Keratinocyte (primary cell): ENCODE data around the gene DUSP22. TPM values are rescaled to one million over a fixed set of nuclear protein-coding genes. Genes with fewer than 3 reads are reported as not detected.

Source experiments
- DNase-seq: peaks from one replicate; pipeline ENCODE4 v3.0.0-alpha.2; 2011; ENCODE audit warnings: low read depth, missing footprints, low spot score
- FAIRE-seq: peaks from 2 replicates; lab custom pipeline; 2011; peaks lifted over from hg19 to GRCh38; lab: Jason Lieb, UNC
- H2AFZ ChIP-seq: 2 replicates; pipeline ENCODE4 v1.6.0; 2012; ENCODE audit warnings: low read length, control low read depth, inconsistent platforms; ENCODE audit not compliant: control insufficient read depth
- H3K27ac ChIP-seq: 2 replicates; pipeline ENCODE4 v1.5.1; 2011; ENCODE audit warnings: low read length; ENCODE audit not compliant: control insufficient read depth, insufficient read depth
- H3K27me3 ChIP-seq: 3 replicates; pipeline ENCODE4 v1.6.0; 2011; ENCODE audit warnings: low read length; ENCODE audit not compliant: control insufficient read depth, insufficient read depth; ENCODE audit errors: extremely low read depth
- H3K36me3 ChIP-seq, 2 experiments: 2 replicates in 1 of 2; 3 replicates in 1 of 2; pipeline ENCODE4 v1.5.1; 2011; ENCODE audit warnings: low read length in 2 of 2, mild to moderate bottlenecking in 1 of 2; ENCODE audit not compliant: control insufficient read depth in 2 of 2, insufficient read depth in 2 of 2; ENCODE audit errors: extremely low read depth in 1 of 2
- H3K4me1 ChIP-seq: 3 replicates; pipeline ENCODE4 v1.5.1; 2011; ENCODE audit warnings: low read length; ENCODE audit not compliant: control insufficient read depth, insufficient read depth; ENCODE audit errors: extremely low read depth
- H3K4me2 ChIP-seq: 3 replicates; pipeline ENCODE4 v1.6.0; 2011; ENCODE audit warnings: low read depth, low read length; ENCODE audit not compliant: control insufficient read depth, insufficient read depth; ENCODE audit errors: extremely low read depth
- H3K4me3 ChIP-seq, 3 experiments: fragments of 200-600 bp in 1 of 3; sonication (generic) in 1 of 3; 2 replicates in 2 of 3; 3 replicates in 1 of 3; pipeline ENCODE4 v1.5.1; 2011 to 2016; ENCODE audit warnings: low read length in 3 of 3, mild to moderate bottlenecking in 3 of 3, control low read depth in 2 of 3, inconsistent platforms in 1 of 3, low read depth in 1 of 3, mixed read lengths in 1 of 3, mixed run types in 1 of 3, moderate library complexity in 1 of 3; ENCODE audit not compliant: control insufficient read depth in 2 of 3, insufficient read depth in 2 of 3; ENCODE audit errors: extremely low read depth in 1 of 3
- H3K79me2 ChIP-seq: 2 replicates; pipeline ENCODE4 v1.6.0; 2012; ENCODE audit warnings: low read length; ENCODE audit not compliant: control insufficient read depth, insufficient read depth
- H3K9ac ChIP-seq: 3 replicates; pipeline ENCODE4 v1.6.0; 2011; ENCODE audit warnings: low read length; ENCODE audit not compliant: control insufficient read depth, insufficient read depth; ENCODE audit errors: extremely low read depth
- H3K9me1 ChIP-seq: 3 replicates; pipeline ENCODE4 v1.6.0; 2011; ENCODE audit warnings: low read length; ENCODE audit not compliant: control insufficient read depth, insufficient read depth; ENCODE audit errors: extremely low read depth
- H3K9me3 ChIP-seq: 2 replicates; pipeline ENCODE4 v1.5.1; 2012; ENCODE audit warnings: low read depth, low read length; ENCODE audit not compliant: control insufficient read depth
- H4K20me1 ChIP-seq: 3 replicates; pipeline ENCODE4 v1.6.0; 2011; ENCODE audit warnings: low read length; ENCODE audit not compliant: control insufficient read depth, insufficient read depth; ENCODE audit errors: extremely low read depth
- EZH2 ChIP-seq: IDR thresholded peaks from one replicate; pipeline ENCODE4 v1.6.1; 2012; ENCODE audit warnings: inconsistent platforms, mild to moderate bottlenecking, low read length, moderate library complexity
- dilution Hi-C: fragments of 300-500 bp; cut with MboI; formaldehyde crosslinking; loops from one replicate; pipeline ENCODE4 v1.7.0; 2020; ENCODE audit warnings: low sequenced_read_pairs; ENCODE audit not compliant: extremely low pct_ligation_motif_present
- polyA plus RNA-seq, 5 experiments: library from polyadenylated mRNA; depleted of rRNA in 3 of 5; stranded (reverse) in 3 of 5; stranded (forward) in 1 of 5; unstranded in 1 of 5; fragments of >200 nt; gene quantifications; 1 replicate in 1 of 5; 2 replicates in 3 of 5; 3 replicates in 1 of 5; pipeline versions ENCODE4 v1.2.1 to v1.2.3, GENCODE V29; 2011 to 2012; ENCODE audit warnings: missing spikeins in 2 of 5, low read depth in 1 of 5, low replicate concordance in 1 of 5
- TF ChIP-seq, protein P1 (sequence below), 3 experiments: IDR thresholded peaks in 1 of 3; conservative IDR thresholded peaks in 1 of 3; optimal IDR thresholded peaks in 1 of 3; 2 replicates in 2 of 3; 3 replicates in 1 of 3; pipeline versions ENCODE3 to v1.5.1; 2011; ENCODE audit warnings: low read length in 3 of 3, mild to moderate bottlenecking in 3 of 3, moderate library complexity in 2 of 3, control low read depth in 1 of 3, inconsistent platforms in 1 of 3; ENCODE audit not compliant: insufficient read depth in 2 of 3; ENCODE audit errors: extremely low read depth in 1 of 3

Gene DUSP22
- polyA plus RNA-seq, 1 donor (not counting 4 experiments of a cell fraction or from before 2014, with no cell fraction given), result 17.3 TPM

DNA sequence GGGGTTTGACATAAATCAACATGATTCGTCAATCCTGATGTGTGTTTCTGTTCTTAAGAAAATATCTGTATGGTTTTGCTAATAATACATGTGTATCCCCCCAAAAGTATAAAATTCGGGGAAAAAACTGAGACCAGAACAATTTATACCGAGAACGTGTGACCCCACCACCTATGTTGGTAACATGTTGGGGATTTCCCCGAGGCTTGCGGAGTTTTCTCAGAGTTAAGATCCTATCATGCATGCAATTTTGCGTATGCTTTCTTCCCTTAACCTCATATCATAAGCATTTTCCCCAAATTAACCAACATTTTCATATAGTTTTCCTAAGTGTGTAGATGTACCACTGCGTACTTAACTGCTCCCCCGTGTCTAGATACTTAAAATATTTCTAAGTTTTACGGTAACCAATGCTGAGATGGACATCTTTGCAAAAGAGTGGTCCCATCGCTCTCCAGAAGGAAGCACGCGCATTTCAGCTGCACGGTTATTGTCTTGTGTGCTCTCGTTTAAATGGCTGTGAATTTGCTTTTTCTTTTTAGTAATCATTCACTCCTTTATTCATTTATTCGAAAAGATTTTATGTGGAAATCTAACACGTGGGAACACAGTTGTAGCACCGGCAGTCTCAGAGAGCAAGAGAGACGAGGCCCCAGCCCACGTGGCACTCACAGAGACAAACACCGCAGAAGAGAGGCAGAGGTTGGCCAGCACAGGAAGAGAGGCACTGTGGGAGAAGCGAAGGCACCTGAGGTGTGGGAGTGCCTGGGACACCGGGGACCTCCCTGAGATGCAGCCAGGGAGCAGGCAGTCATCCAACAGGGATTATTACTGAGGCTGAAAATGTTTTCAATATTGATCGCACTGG lies 86.0 kb downstream of the DUSP22 start:
- TF ChIP-seq EZH2, result no peak
- TF ChIP-seq, protein P1, sequence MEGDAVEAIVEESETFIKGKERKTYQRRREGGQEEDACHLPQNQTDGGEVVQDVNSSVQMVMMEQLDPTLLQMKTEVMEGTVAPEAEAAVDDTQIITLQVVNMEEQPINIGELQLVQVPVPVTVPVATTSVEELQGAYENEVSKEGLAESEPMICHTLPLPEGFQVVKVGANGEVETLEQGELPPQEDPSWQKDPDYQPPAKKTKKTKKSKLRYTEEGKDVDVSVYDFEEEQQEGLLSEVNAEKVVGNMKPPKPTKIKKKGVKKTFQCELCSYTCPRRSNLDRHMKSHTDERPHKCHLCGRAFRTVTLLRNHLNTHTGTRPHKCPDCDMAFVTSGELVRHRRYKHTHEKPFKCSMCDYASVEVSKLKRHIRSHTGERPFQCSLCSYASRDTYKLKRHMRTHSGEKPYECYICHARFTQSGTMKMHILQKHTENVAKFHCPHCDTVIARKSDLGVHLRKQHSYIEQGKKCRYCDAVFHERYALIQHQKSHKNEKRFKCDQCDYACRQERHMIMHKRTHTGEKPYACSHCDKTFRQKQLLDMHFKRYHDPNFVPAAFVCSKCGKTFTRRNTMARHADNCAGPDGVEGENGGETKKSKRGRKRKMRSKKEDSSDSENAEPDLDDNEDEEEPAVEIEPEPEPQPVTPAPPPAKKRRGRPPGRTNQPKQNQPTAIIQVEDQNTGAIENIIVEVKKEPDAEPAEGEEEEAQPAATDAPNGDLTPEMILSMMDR (optimal IDR thresholded peaks at IDR 0.05 in 1 of 3, IDR thresholded peaks at IDR 0.05 in 1 of 3, conservative IDR thresholded peaks at IDR 0.05 in 1 of 3; ENCODE audit: extremely low read depth in 1 of 3, insufficient read depth in 2 of 3, low read length in 3 of 3), result no peak
- H3K9ac ChIP-seq, result no peak overlapping the region
- no peaks in the 10 kb centered on the region for H3K9me1 ChIP-seq
- dilution Hi-C loops, result no loop called here
- H4K20me1 ChIP-seq, result no peaks in the 10 kb centered on the region
- H2AFZ ChIP-seq, result no peak overlapping the region
- peaks cover 19% of the 10 kb centered on the region for H3K27me3 ChIP-seq
- H3K79me2 ChIP-seq, result no peaks in the 10 kb centered on the region
- H3K4me1 ChIP-seq, result no peaks in the 10 kb centered on the region
- H3K4me2 ChIP-seq, result no peak overlapping the region
- H3K9me3 ChIP-seq, result peaks cover 8% of the 10 kb centered on the region
- H3K4me3 ChIP-seq, result no peak overlapping the region
- H3K27ac ChIP-seq, result no peak overlapping the region
- FAIRE-seq (no peak), DNase-seq (no peak)
- H3K36me3 ChIP-seq, result no peaks in the 10 kb centered on the region

DNA sequence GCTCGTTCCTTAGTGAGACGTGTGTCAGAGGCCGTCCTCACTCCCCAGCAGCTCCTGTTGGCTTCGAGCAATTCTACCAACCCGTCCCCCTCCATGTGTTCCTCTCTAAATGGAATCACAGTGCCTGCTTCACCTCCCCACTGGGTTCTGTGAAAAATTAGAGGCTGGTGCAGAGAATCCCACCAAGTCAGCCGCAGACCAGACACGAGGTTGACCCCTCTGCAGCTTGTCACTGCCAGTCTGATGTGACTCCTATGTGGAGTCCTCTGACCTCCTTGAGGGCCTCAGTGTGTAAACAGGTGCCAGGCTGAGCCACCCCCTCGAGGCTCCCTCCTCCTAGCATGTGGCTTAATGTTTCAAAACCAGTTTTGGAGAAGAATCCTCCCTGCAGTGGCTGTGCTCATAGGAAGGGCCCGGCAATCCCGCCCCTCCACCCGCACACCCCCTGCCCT lies 86.7 kb downstream of the DUSP22 start:
- Histone ChIP-seq H4K20me1 (no peaks in the 10 kb centered on the region), H3K4me3 (no peak overlapping the region), H3K79me2 (no peaks in the 10 kb centered on the region), H2AFZ (no peak overlapping the region), H3K36me3 (no peaks in the 10 kb centered on the region), H3K27ac (no peak overlapping the region), H3K27me3 (peaks cover 23% of the 10 kb centered on the region), H3K9me3 (peaks cover 8% of the 10 kb centered on the region), H3K9me1 (no peaks in the 10 kb centered on the region), H3K4me2 (no peak overlapping the region), H3K9ac (no peak overlapping the region), H3K4me1 (no peaks in the 10 kb centered on the region)
- dilution Hi-C loops, result no loop called here
- no peak for DNase-seq
- TF ChIP-seq, protein P1 (optimal IDR thresholded peaks at IDR 0.05 in 1 of 3, IDR thresholded peaks at IDR 0.05 in 1 of 3, conservative IDR thresholded peaks at IDR 0.05 in 1 of 3; ENCODE audit: extremely low read depth in 1 of 3, insufficient read depth in 2 of 3, low read length in 3 of 3), result no peak
- no peak for TF ChIP-seq EZH2
- no peak for FAIRE-seq
